Measurements from ENCODE around the gene DPP3. TPM values are rescaled to one million over a fixed set of nuclear protein-coding genes. Genes with fewer than 3 reads are reported as not detected.
"Not testable (repeated sequence)": the region's sequence is repeated elsewhere in the genome, so short reads cannot be mapped to it uniquely, and the experiment has no call there.

DPP3 gene, protein sequence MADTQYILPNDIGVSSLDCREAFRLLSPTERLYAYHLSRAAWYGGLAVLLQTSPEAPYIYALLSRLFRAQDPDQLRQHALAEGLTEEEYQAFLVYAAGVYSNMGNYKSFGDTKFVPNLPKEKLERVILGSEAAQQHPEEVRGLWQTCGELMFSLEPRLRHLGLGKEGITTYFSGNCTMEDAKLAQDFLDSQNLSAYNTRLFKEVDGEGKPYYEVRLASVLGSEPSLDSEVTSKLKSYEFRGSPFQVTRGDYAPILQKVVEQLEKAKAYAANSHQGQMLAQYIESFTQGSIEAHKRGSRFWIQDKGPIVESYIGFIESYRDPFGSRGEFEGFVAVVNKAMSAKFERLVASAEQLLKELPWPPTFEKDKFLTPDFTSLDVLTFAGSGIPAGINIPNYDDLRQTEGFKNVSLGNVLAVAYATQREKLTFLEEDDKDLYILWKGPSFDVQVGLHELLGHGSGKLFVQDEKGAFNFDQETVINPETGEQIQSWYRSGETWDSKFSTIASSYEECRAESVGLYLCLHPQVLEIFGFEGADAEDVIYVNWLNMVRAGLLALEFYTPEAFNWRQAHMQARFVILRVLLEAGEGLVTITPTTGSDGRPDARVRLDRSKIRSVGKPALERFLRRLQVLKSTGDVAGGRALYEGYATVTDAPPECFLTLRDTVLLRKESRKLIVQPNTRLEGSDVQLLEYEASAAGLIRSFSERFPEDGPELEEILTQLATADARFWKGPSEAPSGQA
- total RNA-seq = 10 to 100 TPM; 12.2 to 23.0 (median 22.2) TPM

DNA sequence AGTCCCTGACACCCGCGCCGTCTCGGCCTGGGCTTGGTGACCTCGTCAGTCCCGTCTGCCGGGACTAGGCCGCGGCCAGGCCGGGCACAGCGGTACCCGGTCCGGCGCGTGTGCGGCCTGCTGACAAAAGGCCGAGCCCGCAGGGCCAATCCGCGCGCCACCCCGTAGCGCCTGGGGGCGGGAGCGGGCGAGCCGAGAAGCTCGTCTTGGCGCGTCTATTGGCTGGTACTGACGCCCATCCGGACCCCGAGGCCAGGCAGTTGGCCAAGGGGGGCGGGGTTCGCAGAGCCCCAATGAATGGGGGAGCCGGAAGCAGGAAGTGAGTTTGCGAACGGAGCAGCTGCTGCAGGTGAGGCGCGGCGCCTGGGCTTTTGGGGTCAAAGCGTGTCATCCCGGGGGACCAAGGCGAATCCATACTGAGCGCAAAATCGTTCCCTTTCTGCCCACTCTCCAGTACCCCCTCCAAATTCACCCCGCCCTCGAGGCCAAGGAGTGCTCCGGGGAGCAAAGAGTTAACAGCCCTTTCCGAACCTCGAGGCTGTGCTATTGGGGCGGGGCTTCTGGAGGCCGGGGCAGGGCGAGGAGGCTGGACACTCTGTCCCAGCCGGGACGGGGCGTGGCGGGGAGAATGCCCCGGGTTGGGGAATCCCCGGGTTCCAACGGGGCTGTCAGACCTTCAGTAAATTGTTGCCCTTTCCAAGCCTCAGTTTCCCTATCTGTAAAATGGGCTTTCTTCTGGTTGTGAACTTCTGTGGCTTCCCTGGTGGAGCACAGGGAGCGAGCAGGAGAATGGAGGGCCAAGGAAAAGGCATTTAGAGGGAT lies at the start of gene DPP3:
Gene DPP3, plus strand, starts transcription at position 318 of the 822 bp plus-strand sequence. CDS start 1,767 bp downstream, outside the sequence.
- H3K36me3 ChIP-seq = peaks cover 17% of the 10 kb centered on the region
- H3K27me3 ChIP-seq = no peaks in the 10 kb centered on the region
- H3K4me3 ChIP-seq = peak within 1 kb of the TSS; percentile 58
- no peaks in the 10 kb centered on the region for H3K9me3 ChIP-seq
- peaks cover 16% of the 10 kb centered on the region for H3K4me1 ChIP-seq
- TF ChIP-seq EP300 (IDR thresholded peaks at IDR 0.05) (no peak), POLR2A (IDR thresholded peaks at IDR 0.05) (peak in 1 of 2 donors; percentile 77), POLR2AphosphoS5 (IDR thresholded peaks at IDR 0.05) (peak; percentile 15 to 90 (median 61))
- TF ChIP-seq, protein P1, sequence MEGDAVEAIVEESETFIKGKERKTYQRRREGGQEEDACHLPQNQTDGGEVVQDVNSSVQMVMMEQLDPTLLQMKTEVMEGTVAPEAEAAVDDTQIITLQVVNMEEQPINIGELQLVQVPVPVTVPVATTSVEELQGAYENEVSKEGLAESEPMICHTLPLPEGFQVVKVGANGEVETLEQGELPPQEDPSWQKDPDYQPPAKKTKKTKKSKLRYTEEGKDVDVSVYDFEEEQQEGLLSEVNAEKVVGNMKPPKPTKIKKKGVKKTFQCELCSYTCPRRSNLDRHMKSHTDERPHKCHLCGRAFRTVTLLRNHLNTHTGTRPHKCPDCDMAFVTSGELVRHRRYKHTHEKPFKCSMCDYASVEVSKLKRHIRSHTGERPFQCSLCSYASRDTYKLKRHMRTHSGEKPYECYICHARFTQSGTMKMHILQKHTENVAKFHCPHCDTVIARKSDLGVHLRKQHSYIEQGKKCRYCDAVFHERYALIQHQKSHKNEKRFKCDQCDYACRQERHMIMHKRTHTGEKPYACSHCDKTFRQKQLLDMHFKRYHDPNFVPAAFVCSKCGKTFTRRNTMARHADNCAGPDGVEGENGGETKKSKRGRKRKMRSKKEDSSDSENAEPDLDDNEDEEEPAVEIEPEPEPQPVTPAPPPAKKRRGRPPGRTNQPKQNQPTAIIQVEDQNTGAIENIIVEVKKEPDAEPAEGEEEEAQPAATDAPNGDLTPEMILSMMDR (IDR thresholded peaks at IDR 0.05) = no peak
- DNase-seq (ENCODE audit: low spot score in 2 of 2) = peak; percentile 98 to 99
- WGBS = 1% methylated on average over 38 of the region's 62 CpGs
- H3K27ac ChIP-seq = peak within 1 kb of the TSS; percentile 85

DNA sequence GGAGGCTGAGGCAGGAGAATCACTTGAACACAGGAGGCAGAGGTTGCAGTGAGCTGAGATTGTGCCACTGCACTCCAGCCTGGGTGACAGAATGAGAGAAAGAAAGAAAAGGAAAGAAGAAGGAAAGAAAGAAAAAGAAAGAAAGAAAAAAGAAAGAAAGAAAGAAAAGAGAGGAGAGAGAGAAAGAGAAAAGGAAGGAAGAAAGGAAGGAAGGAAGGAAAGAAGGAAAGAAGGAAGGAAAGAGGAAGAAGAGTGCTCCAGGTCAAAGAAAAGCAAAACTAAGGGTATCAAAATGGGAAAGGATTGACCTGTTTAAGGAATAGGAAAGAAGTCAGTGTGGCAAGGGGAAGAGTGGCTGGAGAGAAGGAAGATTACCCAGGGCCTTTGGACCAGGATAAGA lies 48.9 kb upstream of the DPP3 start:
- DNase-seq (ENCODE audit: low spot score in 2 of 2); H3K4me3 ChIP-seq; H3K9me3 ChIP-seq; H3K27me3 ChIP-seq; H3K27ac ChIP-seq; H3K4me1 ChIP-seq: not testable (repeated sequence)
- peaks cover 34% of the 10 kb centered on the region for H3K36me3 ChIP-seq

DNA sequence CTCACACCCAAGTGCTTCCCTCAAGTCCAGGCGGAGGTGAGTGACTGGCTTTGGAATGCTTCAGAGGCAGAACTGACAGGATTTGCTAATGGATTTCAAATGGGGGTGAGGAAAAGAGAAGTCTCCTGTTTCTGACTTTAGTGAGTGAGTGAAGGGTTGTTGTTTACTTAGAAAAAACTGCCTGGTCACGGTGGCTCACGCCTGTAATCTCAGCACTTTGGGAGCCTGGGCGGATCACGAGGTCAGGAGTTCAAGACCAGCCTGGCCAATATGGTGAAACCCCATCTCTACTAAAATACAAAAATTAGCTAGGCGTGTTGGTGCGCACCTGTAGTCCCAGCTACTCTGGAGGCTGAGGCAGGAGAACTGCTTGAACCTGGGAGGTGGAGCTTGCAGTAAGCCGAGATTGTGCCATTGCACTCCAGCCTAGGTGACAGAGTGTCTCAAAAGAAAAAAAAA lies 48.3 kb upstream of the DPP3 start:
- H3K36me3 ChIP-seq = peaks cover 40% of the 10 kb centered on the region
- 89% methylated on average over 8 of the region's 8 CpGs for WGBS
- not testable (repeated sequence) for H3K9me3 ChIP-seq; H3K27me3 ChIP-seq; H3K4me3 ChIP-seq; H3K4me1 ChIP-seq; DNase-seq (ENCODE audit: low spot score in 2 of 2); H3K27ac ChIP-seq

DNA sequence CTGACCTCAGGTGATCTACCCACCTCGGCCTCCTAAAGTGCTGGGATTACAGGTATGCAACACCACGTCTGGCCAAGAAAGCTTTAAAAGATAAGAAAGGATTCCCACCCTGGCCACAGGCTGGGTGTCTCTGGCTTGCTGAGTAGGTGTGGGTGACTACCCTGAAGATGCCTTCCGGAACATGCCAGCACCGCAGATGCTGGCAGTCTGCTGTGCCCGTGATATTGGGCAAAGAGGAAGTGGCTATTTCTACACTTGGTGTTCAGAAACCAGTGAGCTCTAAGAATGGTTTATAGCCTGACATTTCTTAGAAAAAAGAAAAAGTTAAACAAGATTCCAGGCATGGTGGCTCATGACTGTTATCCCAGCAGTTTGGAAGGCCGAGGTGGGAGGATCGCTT lies 47.6 kb upstream of the DPP3 start:
- H3K27ac ChIP-seq = no peak overlapping the region
- no peaks in the 10 kb centered on the region for H3K27me3 ChIP-seq
- H3K36me3 ChIP-seq = peaks cover 43% of the 10 kb centered on the region
- H3K4me1 ChIP-seq = peaks cover 3% of the 10 kb centered on the region
- DNase-seq (ENCODE audit: low spot score in 2 of 2) = no peak
- H3K4me3 ChIP-seq = no peak overlapping the region
- no peaks in the 10 kb centered on the region for H3K9me3 ChIP-seq
- 88% methylated on average over 7 of the region's 7 CpGs for WGBS
- TF ChIP-seq EP300 (IDR thresholded peaks at IDR 0.05) (no peak), POLR2AphosphoS5 (IDR thresholded peaks at IDR 0.05) (no peak), POLR2A (IDR thresholded peaks at IDR 0.05) (no peak)
- TF ChIP-seq, protein P1 (IDR thresholded peaks at IDR 0.05) = no peak

DNA sequence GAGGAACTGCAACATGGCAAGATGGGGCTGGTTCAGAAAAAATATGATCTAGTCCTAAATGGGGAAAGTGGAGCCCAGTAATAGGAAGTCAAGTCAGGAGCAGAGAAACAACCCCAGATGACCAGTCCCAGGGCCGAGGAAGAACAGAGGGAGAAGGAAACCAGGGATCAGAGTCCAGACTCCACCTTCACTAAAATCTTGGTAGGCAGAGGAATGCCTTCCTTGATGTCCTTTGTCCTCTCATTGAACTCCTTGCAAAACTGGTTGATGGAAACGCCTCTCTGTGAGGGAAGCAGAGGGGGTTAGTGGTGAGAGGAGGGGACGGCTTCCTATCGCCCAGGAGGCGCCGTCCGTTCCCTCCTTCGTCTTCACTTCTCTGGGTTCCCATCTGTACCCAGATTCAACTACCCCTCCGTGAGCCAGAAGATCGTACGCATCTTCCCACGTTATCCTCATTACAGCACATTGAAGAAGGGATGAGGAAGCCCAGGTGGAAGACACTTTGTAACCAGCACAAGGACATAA lies 42.2 kb upstream of the DPP3 start:
- Histone ChIP-seq H3K27ac (peak overlapping the region; percentile 76), H3K27me3 (no peaks in the 10 kb centered on the region), H3K4me3 (peak overlapping the region; percentile 98), H3K4me1 (peaks cover 11% of the 10 kb centered on the region), H3K36me3 (peaks cover 38% of the 10 kb centered on the region), H3K9me3 (no peaks in the 10 kb centered on the region)
- no peak for TF ChIP-seq EP300 (IDR thresholded peaks at IDR 0.05)
- no peak for TF ChIP-seq POLR2AphosphoS5 (IDR thresholded peaks at IDR 0.05)
- TF ChIP-seq, protein P1 (IDR thresholded peaks at IDR 0.05) = no peak
- no peak for TF ChIP-seq POLR2A (IDR thresholded peaks at IDR 0.05)
- no peak for DNase-seq (ENCODE audit: low spot score in 2 of 2)
- WGBS = 12% methylated on average over 12 of the region's 12 CpGs

All from suprapubic skin (tissue), 4 donors.